Endothelial cell of umbilical vein (primary cell): ENCODE measurements around the gene PLA2G2A. TPM values are rescaled to one million over a fixed set of nuclear protein-coding genes. Genes with fewer than 3 reads are reported as not detected.
"Not testable (repeated sequence)": the region's sequence is repeated elsewhere in the genome, so short reads cannot be mapped to it uniquely, and the experiment has no call there.

Source experiments
- BruUV-seq: library from RNA; stranded (reverse); fragments of 400-500 nt; replicated peaks from 2 replicates; lab custom pipeline; 2021; lab: Mats Ljungman, UMichigan
- CTCF ChIA-PET: fragments of 300-600, 350-600 bp; sonication (Branson Sonifier 250); formaldehyde crosslinking; loops from one replicate; lab custom pipeline; 2021; ENCODE audit warnings: antibody characterized with exemption, inconsistent platforms; lab: Charles Lee
- POLR2A ChIA-PET: fragments of 300-600, 350-600 bp; sonication (Branson Sonifier 250); formaldehyde crosslinking; loops from one replicate; lab custom pipeline; 2021; ENCODE audit warnings: antibody characterized with exemption, inconsistent platforms; lab: Charles Lee
- DNase-seq: peaks from one replicate; pipeline ENCODE4 v3.0.0-alpha.2; 2011; ENCODE audit warnings: low read depth, low spot score
- FAIRE-seq: peaks from 2 replicates; lab custom pipeline; 2011; peaks lifted over from hg19 to GRCh38; lab: Jason Lieb, UNC
- H2AFZ ChIP-seq: 2 replicates; pipeline ENCODE4 v1.6.0; 2012; ENCODE audit warnings: low read depth, low read length, control low read depth, inconsistent platforms
- H3K27ac ChIP-seq: 2 replicates; pipeline ENCODE4 v1.5.1; 2011; ENCODE audit warnings: low read depth, mild to moderate bottlenecking, control low read depth, low read length, moderate library complexity; ENCODE audit not compliant: insufficient read depth
- H3K27me3 ChIP-seq, 2 experiments: 2 replicates each; pipeline versions ENCODE4 v1.6.0 to v1.6.1; 2011; ENCODE audit warnings: low read length in 2 of 2, mixed read lengths in 1 of 2; ENCODE audit not compliant: control insufficient read depth in 2 of 2, insufficient read depth in 2 of 2
- H3K36me3 ChIP-seq, 2 experiments: 2 replicates in 1 of 2; 3 replicates in 1 of 2; pipeline ENCODE4 v1.5.1; 2011; ENCODE audit warnings: low read length in 2 of 2, mild to moderate bottlenecking in 1 of 2, moderate library complexity in 1 of 2; ENCODE audit not compliant: control insufficient read depth in 2 of 2, insufficient read depth in 2 of 2; ENCODE audit errors: extremely low read depth in 1 of 2
- H3K4me1 ChIP-seq: 3 replicates; pipeline ENCODE4 v1.5.1; 2011; ENCODE audit warnings: mild to moderate bottlenecking, low read length; ENCODE audit not compliant: control insufficient read depth, insufficient read depth; ENCODE audit errors: extremely low read depth
- H3K4me2 ChIP-seq: 2 replicates; pipeline ENCODE4 v1.6.1; 2011; ENCODE audit warnings: low read length, control low read depth, mixed read lengths; ENCODE audit not compliant: insufficient read depth
- H3K4me3 ChIP-seq, 3 experiments: fragments of 200-600 bp in 1 of 3; sonication (generic), shearing (Covaris generic) in 1 of 3; replicated peaks in 1 of 3; 2 replicates each; pipeline ENCODE4 v1.5.1; 2011 to 2016; ENCODE audit warnings: control low read depth in 3 of 3, low read length in 3 of 3, mild to moderate bottlenecking in 2 of 3, inconsistent platforms in 1 of 3, low read depth in 1 of 3, moderate library complexity in 1 of 3; ENCODE audit not compliant: insufficient read depth in 1 of 3
- H3K79me2 ChIP-seq: 2 replicates; pipeline ENCODE4 v1.6.0; 2012; ENCODE audit warnings: low read length, inconsistent platforms; ENCODE audit not compliant: control insufficient read depth, insufficient read depth
- H3K9ac ChIP-seq: replicated peaks from 2 replicates; pipeline ENCODE3; 2011; ENCODE audit warnings: low read length, control low read depth; ENCODE audit not compliant: insufficient read depth; ENCODE audit errors: extremely low read depth
- H3K9me1 ChIP-seq: replicated peaks from 3 replicates; pipeline ENCODE4 v1.6.0; 2011; ENCODE audit warnings: mild to moderate bottlenecking, low read length; ENCODE audit not compliant: control insufficient read depth, insufficient read depth; ENCODE audit errors: extremely low read depth
- H3K9me3 ChIP-seq: replicated peaks from 2 replicates; pipeline ENCODE4 v1.5.1; 2012; ENCODE audit warnings: low read length, inconsistent platforms; ENCODE audit not compliant: control insufficient read depth, insufficient read depth
- H4K20me1 ChIP-seq: replicated peaks from 2 replicates; pipeline ENCODE3; 2011; ENCODE audit warnings: mild to moderate bottlenecking, low read length; ENCODE audit not compliant: control insufficient read depth, insufficient read depth; ENCODE audit errors: extremely low read depth
- EZH2 ChIP-seq: IDR thresholded peaks from 2 replicates; pipeline ENCODE4 v1.6.1; 2012; ENCODE audit warnings: borderline replicate concordance, low read depth, mild to moderate bottlenecking, moderate library complexity, low read length, inconsistent platforms; ENCODE audit not compliant: severe bottlenecking
- FOS ChIP-seq: IDR thresholded peaks from 2 replicates; pipeline ENCODE4 v1.6.1; 2011; ENCODE audit warnings: mild to moderate bottlenecking, low read length, moderate library complexity, borderline replicate concordance; ENCODE audit not compliant: insufficient read depth
- GATA2 ChIP-seq: IDR thresholded peaks from 2 replicates; pipeline ENCODE4 v1.7.0; 2011; ENCODE audit warnings: low read depth, mild to moderate bottlenecking, moderate library complexity, mixed read lengths, low read length; ENCODE audit not compliant: insufficient read length, insufficient read depth
- JUN ChIP-seq: IDR thresholded peaks from 2 replicates; pipeline ENCODE4 v1.6.1; 2011; ENCODE audit warnings: borderline replicate concordance, low read depth; ENCODE audit not compliant: insufficient read length, insufficient read depth
- POLR2AphosphoS5 ChIP-seq: IDR thresholded peaks from 2 replicates; pipeline ENCODE4 v1.6.1; 2012; ENCODE audit warnings: low read depth, mild to moderate bottlenecking, control low read depth, low read length, moderate library complexity; ENCODE audit not compliant: insufficient read depth
- dilution Hi-C: fragments of 300-500 bp; cut with MboI; formaldehyde crosslinking; loops from one replicate; pipeline ENCODE4 v1.15.0; 2019; ENCODE audit warnings: low sequenced_read_pairs; ENCODE audit not compliant: extremely low pct_ligation_motif_present
- intact Hi-C: fragments of 100-400 bp; cut with micrococcal nuclease; formaldehyde crosslinking; loops from one replicate; pipeline ENCODE4 v1.10.0; 2022
- polyA plus RNA-seq, 4 experiments: library from polyadenylated mRNA; depleted of rRNA in 3 of 4; stranded (reverse) in 3 of 4; unstranded in 1 of 4; fragments of >200 nt; gene quantifications; 2 replicates each; pipeline versions ENCODE4 v1.2.1 to v1.2.3, GENCODE V29; 2011 to 2012; ENCODE audit warnings: missing spikeins in 1 of 4
- total RNA-seq: library from RNA; stranded (reverse); gene quantifications from 2 replicates; pipeline ENCODE4 v1.2.3, GENCODE V29; 2021
- TF ChIP-seq, protein P1 (sequence below), 2 donors: IDR thresholded peaks; 1 replicate in 1 of 2; 2 replicates in 1 of 2; pipeline ENCODE4 v1.5.1; 2011; ENCODE audit warnings: low read length in 2 of 2, mild to moderate bottlenecking in 2 of 2, moderate library complexity in 2 of 2, control low read depth in 1 of 2, inconsistent platforms in 1 of 2, low read depth in 1 of 2; ENCODE audit not compliant: insufficient read depth in 1 of 2; ENCODE audit errors: extremely low read depth in 1 of 2

Gene PLA2G2A
- total and polyA plus RNA-seq, 2 donors (not counting 3 experiments of a cell fraction or from before 2014, with no cell fraction given) = not detected

DNA sequence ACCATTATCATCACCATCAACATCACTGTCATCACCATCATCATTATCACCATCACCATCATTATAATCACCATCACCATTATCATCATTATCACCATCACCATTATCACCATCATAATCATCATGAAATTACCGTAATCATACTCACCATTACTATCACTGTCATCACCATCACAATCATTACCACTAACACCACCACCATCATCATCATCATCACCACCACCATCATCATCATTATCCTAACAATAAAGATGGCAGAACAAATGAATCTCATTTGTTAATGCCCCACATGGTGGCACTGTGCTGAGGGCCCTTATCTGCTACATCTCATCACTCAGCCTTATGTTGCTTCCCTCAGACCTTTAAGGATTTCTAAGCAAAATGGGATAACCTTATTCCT, 46.6 kb downstream of the PLA2G2A start:
- DNase-seq (no peak), FAIRE-seq (no peak)
- H3K4me3 ChIP-seq = no peak overlapping the region
- no peak overlapping the region for H3K9ac ChIP-seq
- H3K9me1 ChIP-seq = no peaks in the 10 kb centered on the region
- H3K4me2 ChIP-seq = no peak overlapping the region
- dilution Hi-C loops = no loop called here
- intact Hi-C loops = no loop called here
- TF ChIP-seq FOS = no peak
- TF ChIP-seq EZH2 = no peak
- no peak for TF ChIP-seq JUN
- no peak for TF ChIP-seq GATA2
- TF ChIP-seq POLR2AphosphoS5 = no peak
- TF ChIP-seq, protein P1, sequence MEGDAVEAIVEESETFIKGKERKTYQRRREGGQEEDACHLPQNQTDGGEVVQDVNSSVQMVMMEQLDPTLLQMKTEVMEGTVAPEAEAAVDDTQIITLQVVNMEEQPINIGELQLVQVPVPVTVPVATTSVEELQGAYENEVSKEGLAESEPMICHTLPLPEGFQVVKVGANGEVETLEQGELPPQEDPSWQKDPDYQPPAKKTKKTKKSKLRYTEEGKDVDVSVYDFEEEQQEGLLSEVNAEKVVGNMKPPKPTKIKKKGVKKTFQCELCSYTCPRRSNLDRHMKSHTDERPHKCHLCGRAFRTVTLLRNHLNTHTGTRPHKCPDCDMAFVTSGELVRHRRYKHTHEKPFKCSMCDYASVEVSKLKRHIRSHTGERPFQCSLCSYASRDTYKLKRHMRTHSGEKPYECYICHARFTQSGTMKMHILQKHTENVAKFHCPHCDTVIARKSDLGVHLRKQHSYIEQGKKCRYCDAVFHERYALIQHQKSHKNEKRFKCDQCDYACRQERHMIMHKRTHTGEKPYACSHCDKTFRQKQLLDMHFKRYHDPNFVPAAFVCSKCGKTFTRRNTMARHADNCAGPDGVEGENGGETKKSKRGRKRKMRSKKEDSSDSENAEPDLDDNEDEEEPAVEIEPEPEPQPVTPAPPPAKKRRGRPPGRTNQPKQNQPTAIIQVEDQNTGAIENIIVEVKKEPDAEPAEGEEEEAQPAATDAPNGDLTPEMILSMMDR (IDR thresholded peaks at IDR 0.05; ENCODE audit: extremely low read depth in 1 of 2, insufficient read depth in 1 of 2, low read depth in 1 of 2, low read length in 2 of 2) = no peak
- ChIA-PET POLR2A (no interaction called here), CTCF (no interaction called here)
- H3K4me1 ChIP-seq = no peaks in the 10 kb centered on the region
- no peak overlapping the region for H3K27ac ChIP-seq
- no TSS peak for BruUV-seq
- no peaks in the 10 kb centered on the region for H3K36me3 ChIP-seq
- no peaks in the 10 kb centered on the region for H4K20me1 ChIP-seq
- H3K9me3 ChIP-seq = peaks cover 7% of the 10 kb centered on the region
- no peak overlapping the region for H2AFZ ChIP-seq
- no peaks in the 10 kb centered on the region for H3K79me2 ChIP-seq
- no peaks in the 10 kb centered on the region for H3K27me3 ChIP-seq

DNA sequence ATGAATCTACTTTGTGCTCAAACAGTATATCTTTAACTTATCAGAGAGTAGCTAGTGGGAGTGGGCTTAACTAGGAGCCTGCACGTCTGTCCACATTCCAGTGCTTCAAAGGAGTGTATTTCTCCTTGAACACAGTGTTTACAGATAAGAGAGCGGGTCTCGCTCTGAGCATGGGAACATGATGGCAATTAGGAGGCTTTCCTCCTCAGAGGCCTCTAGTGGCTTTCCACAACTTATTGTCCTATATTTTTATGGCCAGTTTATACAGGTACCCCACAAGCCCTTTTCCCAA, 52.3 kb downstream of the PLA2G2A start:
- FAIRE-seq, H3K4me2 ChIP-seq, H3K79me2 ChIP-seq, dilution Hi-C loops, H3K4me3 ChIP-seq, H3K4me1 ChIP-seq, H3K9ac ChIP-seq, POLR2A ChIA-PET, DNase-seq, H3K9me3 ChIP-seq, intact Hi-C loops, BruUV-seq, H3K36me3 ChIP-seq, H3K9me1 ChIP-seq, H4K20me1 ChIP-seq, H2AFZ ChIP-seq, H3K27me3 ChIP-seq, H3K27ac ChIP-seq: not testable (repeated sequence)
- CTCF ChIA-PET = interaction anchor here (1.4 kb wide), 1 partner anchor 9 kb away, joined by 5 read pairs; no protein-coding TSS in a partner anchor
